KBM-7 (cell line): Measurements from ENCODE around the gene XYLT2.
A peak's percentile ranks its signal among the peaks of the same experiment; 100 is the strongest.
"Not testable (repeated sequence)": the region's sequence is repeated elsewhere in the genome, so short reads cannot be mapped to it uniquely, and the experiment has no call there.

Source experiments
- DNase-seq: peaks from one replicate; pipeline ENCODE4 v3.0.0-alpha.2; 2015
- in situ Hi-C: fragments of 300-500 bp; cut with MboI; formaldehyde crosslinking; loops from 2 replicates; pipeline ENCODE4 v1.14.3; 2020; ENCODE audit warnings: low sequenced_read_pairs, low pct_unique_long_range_greater_than_20kb, mixed read lengths

The XYLT2 gene

DNA sequence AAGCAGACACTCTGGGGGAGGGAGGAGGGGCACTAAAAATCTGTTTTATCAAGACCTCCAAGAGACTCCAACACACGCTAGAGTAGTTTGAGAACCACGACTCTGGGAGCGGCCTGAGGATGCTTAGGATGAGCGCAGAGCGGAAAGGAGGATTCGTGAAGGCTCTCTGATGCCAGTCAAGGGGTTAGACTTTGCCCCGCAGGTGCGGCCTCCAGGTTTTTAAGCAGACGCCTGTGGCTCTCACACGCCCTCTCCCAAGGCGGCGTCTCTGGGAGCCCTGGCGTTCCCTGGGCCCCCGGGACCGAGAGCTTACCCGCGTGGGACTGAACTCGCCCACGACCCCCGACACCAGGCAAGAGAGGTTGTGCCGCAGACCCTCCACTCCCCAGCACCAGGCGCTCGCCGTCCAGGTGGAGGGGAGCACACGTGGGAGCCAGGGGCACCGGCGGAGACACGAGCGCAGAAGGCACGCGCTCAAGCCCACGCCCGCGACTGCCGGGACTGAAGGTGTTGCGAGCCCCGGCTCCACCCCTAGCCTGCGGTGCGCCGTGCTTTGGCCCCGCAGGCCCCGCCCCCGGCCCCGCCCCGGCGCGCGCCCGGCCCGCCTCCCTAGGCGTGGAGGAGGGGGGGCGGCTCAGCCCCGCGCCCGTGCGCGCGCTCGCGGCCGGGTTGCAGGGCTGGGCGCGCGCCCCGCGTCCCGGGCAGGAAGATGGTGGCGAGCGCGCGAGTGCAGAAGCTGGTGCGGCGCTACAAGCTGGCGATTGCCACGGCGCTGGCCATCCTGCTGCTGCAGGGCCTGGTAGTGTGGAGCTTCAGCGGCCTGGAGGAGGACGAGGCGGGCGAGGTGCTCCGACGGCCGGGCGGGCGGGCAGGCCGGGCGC is at the start of gene XYLT2:
Gene XYLT2 (plus strand): TSS at position 695 of the 881 bp plus-strand sequence. CDS start 15 bp downstream, at position 710.
- peak; percentile 76 for DNase-seq
- in situ Hi-C loops = no loop called here

DNA sequence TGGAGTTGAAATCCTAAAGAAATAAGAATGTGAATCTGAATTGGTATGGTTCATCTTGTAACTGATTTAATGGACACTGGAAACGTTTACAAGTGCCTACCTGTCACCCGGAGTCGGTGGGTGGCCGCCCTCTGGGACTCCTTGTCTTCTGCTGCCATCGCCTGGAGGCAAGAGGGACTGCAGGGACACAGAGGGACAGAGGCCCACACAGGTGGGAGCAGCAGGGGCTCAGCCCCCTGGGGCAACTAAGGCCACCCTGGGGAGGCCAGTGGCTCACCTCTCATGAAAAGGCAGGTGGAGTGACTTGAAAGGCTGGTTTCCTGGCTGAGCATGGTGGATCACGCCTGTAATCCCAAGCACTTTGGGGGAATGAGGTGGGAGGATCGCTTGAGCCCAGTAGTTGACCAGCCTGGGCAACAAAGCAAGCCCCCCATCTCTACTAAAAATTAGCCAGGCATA is 48.5 kb upstream of the XYLT2 start:
- DNase-seq = peak; percentile 77

DNA sequence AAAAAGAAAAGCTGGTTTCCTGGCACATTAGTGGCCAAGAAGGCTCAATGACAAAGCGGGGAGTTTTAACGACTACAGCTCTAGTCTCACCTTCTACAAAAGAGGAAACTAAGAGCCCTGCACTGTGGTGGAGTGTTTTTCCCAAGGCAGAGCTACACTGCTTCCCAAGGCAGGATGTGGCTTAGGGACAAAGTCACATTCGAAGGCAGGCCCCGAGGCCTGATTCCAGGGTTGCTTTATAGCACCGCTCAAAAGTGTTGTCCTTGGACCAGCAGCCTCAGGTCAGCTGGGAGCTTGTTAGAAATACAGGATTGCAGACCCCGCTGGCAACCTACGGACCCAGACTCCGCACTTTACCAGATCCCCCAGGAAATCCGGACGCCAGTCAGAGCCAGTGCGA is 47.9 kb upstream of the XYLT2 start:
- in situ Hi-C loops = no loop called here
- no peak for DNase-seq

More for the DNA sequence above, 48.5 kb upstream of the XYLT2 start:
- in situ Hi-C loops = no loop called here

DNA sequence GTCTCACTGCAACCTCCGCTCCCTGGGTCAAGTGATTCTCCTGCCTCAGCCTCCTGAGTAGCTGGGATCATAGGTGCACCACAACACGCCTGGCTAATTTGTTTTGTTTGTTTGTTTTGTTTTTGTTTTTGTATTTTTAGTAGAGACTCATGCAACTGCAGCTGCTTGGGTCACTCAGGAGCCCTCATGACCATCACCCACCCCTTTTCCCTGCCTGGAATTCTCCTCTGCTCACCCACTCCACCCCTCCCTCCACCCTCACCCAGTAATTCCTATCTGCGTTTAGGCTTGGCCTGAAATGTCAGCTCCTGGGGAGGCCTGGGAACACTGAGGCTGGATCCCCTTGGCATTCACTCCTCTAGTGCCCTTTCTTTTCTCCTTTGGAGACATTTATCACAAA is 46.1 kb upstream of the XYLT2 start:
- in situ Hi-C loops = no loop called here
- no peak for DNase-seq

DNA sequence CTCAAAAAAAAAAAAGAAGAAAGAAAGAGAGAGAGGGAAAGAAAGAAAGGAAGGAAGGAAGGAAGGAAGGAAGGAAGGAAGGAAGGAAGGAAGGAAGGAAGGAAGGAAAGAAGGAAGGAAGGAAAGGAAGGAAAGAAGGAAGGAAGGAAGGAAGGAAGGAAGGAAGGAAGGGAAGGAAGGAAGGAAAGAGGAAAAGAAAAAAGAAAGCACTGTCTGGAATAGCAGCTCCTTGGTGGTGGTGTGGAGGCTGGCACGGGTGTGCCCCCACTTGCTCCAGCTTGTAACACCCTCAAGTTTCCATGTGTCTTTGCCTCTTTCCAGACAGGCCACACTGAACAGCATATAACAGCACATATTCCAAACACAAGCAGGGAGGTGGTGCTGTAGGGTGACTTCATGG is 45.1 kb upstream of the XYLT2 start:
- DNase-seq, in situ Hi-C loops: not testable (repeated sequence)

DNA sequence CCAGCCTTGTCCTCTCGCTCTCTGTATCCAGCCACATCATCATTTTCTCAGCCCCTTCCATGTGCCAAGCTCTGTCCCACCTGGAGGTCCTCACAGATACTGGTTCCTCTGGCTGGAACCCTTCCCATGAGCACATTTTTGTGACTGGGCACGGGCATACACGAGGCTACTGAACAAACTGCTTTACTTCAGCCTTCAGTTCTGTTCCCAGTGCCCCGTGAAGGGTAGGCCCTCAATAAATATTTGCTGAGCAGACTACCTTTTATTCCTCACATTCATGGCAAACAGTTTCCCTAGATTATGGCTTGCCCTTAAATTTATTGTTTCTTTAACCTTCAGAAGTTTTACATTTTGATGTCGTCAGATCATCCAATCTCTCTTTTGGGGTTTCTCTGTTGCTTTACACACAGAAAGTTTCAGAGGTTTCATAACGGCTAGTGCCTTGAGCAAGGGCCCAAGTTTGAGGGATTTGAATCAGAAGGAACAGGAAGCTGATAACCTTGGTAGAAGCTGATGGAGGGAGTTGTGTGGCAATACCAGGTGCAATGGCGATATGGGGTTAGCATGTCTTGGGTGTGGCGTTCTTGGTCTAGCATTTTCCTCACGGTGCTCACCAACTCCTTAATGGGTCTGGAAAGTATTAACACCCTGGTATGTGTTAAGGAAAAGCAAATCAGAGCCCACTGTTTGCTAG is 43.9 kb upstream of the XYLT2 start:
- in situ Hi-C loops = no loop called here

DNA sequence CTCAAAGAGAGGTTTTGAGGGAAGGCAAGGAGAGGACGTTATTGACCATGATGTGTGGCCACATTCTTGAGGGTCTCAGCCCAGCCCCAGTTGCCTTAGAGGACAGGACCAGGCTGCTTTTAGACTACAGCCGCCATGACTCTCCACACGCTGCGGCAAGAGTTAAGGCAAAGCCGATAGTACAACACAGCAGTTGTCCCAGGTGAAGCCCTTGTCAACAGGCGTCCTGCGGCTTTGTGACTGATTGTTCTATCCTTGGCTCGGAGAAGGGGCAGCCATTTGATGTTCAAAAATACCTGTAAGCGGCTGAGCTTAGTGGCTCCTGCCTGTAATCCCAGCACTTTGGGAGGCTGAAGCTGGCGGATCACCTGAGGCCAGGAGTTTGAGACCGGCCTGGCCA is 42.9 kb upstream of the XYLT2 start:
- in situ Hi-C loops = no loop called here
- DNase-seq = no peak

More for the DNA sequence above, 43.9 kb upstream of the XYLT2 start:
- DNase-seq = no peak

DNA sequence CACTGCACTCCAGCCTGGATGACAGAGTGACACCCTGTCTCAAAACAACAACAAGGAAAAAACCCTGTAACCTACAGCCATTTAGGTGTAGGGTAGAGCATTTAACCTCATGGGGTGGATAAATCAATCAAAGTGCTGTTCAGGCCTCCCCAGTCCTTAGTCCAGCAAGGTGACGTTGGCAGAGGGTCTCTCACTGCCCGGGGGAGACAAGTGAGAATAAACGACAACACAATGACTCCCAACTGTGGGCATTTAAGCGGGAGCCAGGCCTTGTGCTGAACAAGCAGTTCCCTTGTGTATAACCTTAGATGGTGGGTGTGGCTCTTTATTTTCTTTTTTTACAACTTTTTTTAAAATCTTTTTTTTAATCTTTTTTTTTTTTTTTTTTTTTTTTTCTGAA is 42.3 kb upstream of the XYLT2 start:
- DNase-seq = no peak
- in situ Hi-C loops = no loop called here

DNA sequence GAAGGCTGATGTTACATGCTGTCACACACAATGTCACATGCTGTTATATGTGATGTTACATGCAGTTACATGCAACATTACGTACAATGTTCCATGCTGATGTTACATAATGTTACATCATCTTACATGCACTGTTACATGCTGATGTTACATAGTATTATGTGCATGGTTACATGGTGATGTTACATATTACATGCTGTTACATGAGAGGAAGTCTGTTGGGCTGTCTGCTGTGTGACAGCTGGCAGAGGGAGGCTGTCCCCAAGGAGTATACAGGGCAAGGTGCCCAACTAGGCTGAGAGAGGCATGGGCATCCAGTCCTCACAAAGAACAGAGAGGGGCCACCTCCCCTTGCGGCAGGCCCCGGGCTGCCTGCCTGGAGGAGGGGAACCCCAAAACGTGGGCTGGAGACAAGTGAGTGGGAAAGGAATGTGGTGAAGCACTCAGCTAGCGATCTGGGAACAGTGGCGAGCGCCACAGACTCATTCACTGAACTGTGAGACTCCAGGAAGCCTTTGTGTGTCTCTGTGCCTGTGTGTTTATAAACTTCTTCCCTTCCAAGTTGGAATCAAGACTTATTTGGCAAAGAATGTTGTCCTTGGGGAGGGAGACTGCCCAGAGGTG is 41.0 kb upstream of the XYLT2 start:
- DNase-seq = no peak
- in situ Hi-C loops = no loop called here

DNA sequence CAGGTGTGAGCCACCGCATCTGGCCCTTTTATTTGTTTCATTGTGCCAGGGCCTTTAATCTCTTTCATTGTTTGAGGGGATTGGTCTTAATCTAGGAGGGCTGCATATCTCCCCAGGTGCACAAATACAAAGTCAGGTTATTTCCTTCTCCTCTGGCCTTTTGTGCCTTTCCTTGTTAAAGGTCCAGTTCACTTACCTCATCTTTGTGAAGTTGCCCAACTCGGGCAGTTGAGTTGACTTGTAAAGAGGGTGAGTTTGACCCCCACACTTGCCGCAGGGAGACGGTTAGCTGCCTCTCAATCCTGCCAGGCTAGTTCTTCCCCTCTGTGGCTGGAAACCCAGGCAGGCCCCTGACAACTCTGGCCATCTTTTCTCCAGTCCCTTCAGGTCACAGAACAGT is 38.3 kb upstream of the XYLT2 start:
- DNase-seq = no peak
- in situ Hi-C loops = no loop called here

DNA sequence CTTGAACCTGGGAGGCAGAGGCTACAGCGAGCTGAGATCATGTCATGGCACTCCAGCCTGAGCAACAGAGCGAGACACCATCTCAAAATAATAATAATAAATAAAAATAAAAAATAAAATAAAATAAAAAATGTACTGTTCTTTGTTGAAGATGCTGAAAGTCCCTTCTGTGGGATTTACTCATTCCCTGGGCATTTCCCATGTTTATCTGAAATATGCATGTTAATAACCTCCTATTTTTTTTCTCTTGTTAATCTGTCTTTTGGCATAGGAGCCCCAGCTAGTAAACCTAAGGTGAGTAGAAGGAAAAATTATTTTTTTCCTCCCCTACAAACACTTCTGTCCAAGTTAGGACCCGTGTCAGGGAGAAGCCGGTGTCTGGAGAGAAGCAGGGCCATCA is 37.3 kb upstream of the XYLT2 start:
- in situ Hi-C loops = no loop called here
- no peak for DNase-seq

DNA sequence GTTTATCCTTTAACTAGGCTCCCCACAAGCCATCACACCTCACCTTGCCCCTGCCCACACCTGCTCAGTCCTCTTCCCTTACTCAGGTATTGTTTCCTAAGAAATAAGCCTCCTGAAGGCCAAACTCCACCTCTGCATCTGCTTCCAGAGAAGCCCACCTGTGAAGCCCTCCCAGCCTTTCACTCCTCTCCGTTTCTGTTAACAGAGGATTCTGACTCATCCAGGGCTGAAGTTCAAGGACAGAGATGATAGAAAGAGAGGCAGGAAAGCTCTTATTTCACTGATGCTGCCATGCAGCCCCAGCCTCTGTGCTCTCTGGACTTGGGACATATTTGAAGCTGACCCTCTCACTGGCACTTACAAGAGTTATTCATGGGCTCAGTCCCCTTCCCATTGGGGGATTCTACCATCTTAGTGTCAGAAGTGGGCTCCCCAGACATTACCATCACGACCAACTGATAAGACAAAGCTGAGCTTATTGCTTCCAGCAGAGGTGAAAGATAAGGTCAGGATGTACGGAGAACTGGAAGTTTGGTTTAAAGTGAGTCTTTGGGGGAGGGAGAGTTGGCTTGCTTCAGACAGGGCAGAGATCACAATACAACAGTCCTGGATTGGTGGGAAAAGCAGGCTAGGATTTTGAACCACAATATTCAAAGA is 35.3 kb upstream of the XYLT2 start:
- no peak for DNase-seq
- in situ Hi-C loops = no loop called here

DNA sequence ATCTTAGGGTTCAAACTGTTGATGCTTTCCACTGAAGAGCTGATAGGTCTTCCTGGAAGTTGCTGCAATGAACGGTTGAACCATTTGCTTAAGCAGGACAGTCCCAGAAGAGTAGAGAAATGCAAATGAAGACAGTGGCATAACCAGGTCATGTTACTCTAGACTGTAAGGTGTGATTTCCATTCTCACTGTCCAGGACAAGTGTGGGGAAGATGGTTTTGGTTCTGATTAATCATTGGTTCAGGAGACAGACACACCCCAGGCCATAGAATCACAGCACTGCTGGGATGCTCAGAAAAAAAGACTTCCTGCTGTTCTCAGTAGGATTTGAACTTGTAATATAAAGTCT is 34.8 kb upstream of the XYLT2 start:
- DNase-seq = no peak
- in situ Hi-C loops = no loop called here

DNA sequence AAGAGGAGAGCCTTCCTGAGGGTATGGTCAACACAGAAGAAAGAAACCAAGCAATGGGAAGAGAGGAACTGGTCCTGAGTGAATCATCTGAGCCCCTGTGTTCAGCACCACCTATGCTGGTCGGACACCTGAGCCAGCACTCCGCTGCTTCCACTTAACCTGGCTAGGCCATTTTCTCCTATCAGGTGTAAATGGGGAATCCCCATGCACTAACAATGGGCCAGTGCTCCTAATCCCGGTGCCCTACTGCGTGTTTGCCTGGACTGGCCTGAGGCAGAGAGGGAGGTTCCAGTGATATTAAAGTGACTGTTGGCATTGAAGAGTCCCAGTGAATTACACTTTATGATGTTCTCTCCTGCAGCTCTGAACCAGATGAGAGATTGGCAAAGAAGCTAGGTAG is 34.4 kb upstream of the XYLT2 start:
- in situ Hi-C loops = no loop called here
- DNase-seq = no peak

DNA sequence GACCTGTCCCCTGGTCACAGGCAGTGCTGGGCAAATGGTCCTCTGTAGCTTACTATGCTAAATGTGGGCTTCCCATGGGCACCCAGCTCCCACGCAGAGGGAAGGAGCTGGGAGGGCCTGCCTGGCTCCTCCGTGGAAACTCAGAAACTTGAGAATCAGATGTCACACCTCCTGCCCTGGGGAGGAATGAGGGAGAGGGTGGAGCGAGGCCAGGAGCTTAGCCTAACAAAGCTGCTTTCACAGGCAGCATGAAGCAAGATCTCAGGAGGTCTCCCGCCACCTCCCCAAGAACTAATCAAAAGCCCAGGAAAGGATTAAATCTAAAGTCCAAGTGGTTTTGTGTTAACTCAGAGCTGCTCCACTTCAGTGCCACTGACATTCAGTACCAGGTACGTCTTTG is 33.6 kb upstream of the XYLT2 start:
- in situ Hi-C loops = no loop called here
- DNase-seq = no peak

DNA sequence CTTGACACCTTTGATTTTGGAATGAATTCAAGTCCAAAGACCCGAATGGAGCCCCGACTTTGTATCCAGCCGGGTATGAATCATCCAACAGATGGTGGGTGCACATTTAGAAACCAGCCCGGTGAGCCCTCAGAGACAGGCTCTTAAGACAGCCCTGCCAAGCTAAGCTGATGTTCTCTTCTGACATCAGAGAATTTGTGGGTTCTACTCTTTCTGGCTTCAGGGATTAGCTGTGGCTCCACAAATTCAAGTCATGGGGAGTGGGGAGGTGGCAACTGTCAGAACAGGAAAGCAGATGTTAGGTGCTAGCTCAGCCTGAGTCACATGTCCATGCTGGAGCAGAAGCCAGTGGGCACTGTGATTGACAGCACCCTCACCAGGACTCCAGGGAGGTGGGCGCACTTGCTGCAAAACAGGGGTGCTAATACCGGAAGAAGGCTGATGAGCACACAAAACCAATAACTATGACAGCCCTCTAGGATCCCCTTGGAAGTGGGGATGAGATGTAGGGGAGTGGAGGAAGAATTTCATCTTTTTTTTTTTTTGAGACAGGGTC is 31.4 kb upstream of the XYLT2 start:
- in situ Hi-C loops = no loop called here
- no peak for DNase-seq

DNA sequence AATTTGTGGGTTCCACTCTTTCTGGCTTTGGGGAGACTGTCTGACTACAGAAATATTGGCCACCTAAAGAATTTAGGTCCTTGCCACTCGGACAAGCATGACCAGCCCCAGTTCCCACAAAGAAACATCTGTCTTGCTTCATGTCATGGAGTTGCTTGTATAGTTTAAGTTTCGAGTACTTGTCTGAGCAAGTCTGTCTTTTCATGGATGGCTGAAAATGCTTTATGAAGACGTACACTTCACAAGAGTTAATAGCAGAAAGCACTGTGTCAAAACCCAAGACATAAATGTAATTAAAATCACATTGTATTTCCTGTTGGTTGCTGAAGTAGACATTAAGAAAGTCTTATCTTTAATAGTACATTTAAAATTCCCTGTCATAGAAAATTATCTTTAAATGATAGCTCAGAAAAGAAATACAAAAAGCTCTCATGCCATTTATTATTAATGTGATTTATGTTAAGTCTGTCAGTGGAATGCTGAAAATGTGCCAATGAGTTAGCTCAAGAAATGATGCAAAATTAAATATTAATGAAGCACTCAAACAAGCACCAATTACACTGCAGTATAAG is 29.8 kb upstream of the XYLT2 start:
- DNase-seq = no peak
- in situ Hi-C loops = no loop called here

DNA sequence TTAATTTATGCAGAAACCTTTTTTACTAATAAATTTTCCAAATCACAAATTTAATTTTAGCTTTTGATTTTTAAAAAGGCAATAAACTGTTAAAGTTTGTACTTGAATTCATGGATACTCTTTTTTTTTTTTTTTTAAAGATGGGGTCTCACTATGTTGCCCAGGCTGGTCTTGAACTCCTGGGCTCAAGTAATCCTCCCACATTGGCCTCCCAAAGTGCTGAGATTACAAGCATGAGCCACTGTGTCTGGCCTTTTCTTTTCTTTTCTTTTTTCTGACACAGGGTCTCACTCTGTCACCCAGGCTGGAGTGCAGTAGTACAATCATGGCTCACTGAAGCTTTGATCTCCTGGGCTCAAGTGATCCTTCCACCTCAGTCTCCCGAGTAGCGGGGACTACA is 29.3 kb upstream of the XYLT2 start:
- in situ Hi-C loops, DNase-seq: not testable (repeated sequence)

DNA sequence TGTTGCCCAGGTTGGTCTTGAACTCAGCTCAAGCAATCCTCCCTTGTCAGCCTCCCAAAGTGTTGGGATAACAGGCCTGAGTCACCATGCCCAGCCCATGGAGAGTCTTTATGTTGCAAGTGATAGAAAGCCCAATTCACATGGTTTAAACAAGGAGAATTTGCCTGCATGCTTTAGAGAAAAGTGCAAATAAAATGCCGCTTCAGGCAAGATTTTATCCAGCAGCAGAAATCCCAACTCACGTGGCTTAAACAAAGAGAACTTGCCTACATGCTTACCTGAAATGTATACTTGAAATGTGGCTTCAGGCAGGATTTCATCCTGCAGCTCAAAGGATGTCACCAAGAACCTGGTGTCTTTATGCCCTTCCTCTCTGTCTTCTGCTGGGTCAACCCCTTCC is 28.8 kb upstream of the XYLT2 start:
- no peak for DNase-seq
- in situ Hi-C loops = no loop called here
